Caki2 (cell line): Measurements from ENCODE around the gene PPP2R5C. TPM values are rescaled to one million over a fixed set of nuclear protein-coding genes. Genes with fewer than 3 reads are reported as not detected.
"Not testable (repeated sequence)": the region's sequence is repeated elsewhere in the genome, so short reads cannot be mapped to it uniquely, and the experiment has no call there.

ENCODE experiments used
- DNase-seq: peaks from one replicate; pipeline ENCODE4 v3.0.0-alpha.2; 2015; ENCODE audit warnings: low read depth
- in situ Hi-C: cut with HindIII; loops from 2 replicates; pipeline ENCODE4 v1.10.0; 2016; ENCODE audit warnings: low sequenced_read_pairs, low pct_unique_long_range_greater_than_20kb, mixed read lengths
- total RNA-seq: library from RNA; depleted of rRNA; stranded (reverse); fragments of >200 nt; shearing (Covaris generic); gene quantifications from 2 replicates; pipeline ENCODE4 v1.2.3, GENCODE V29; 2014; ENCODE audit warnings: low replicate concordance

PPP2R5C gene
- total RNA-seq, 1 experiment from 2014 or later, result 63.8 TPM

DNA sequence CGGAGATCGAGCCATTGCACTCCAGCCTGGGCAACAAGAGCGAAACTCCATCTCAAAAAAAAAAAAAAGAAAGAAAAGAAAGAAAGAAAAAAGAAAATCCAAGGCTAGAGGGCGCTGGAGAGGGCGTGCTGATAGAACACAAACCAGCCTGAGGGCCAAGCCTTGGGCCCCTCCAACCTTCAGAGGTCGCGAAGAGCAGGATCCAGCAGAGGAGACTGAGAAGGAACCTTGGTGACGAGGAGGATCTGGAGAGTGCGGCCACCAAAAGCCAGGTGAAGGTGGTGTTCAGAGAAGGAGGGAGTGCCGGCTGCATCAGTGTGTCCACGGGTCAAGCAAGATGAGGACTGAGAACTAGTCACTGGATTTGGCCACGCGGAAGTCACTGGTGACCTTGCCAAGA is 198.7 kb downstream of the PPP2R5C start:
- in situ Hi-C loops, result no loop called here
- DNase-seq, result peak; percentile 22

DNA sequence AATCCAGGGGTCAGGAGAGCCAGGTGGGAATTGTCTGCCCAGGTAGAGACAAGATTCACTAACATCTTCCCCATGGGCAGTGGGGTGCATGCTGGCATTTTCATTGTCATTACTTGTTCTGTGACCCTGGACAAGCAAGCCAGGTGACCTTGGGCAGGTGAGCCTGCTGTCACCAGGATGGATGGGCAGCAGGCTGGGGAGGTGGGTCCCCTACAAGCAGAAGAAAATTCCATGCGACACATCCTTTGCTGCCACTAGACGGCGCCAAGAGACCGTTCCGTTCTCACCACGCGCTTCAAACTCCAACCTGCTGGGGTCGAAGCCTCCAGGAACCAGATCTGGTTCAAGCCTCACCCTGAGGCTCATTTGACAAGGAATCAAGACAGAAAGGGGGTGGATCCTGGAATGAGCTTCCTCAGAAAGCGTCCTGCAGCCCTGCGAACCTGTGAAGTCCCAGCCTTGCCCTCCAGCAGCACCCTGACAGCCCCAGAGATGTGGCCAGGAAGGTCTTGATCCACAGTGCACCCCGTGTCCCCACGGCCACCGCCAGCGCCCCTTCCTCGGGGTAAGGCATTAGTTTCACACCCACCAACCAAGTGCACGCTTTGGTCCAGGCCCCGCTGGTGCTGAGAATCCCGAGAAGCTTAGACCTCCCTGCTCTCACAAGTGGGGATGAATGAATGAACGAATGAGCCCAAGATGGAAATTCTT is 199.7 kb downstream of the PPP2R5C start:
- peak; percentile 56 for DNase-seq
- in situ Hi-C loops, result no loop called here

- no peak for DNase-seq
- in situ Hi-C loops, result no loop called here
Measured at GRCh38 chr14:101961746-101962502, 200.4 kb downstream of the PPP2R5C start.

- DNase-seq, result peak; percentile 74
- in situ Hi-C loops, result no loop called here
Measured at GRCh38 chr14:101962503-101962874, 201.0 kb downstream of the PPP2R5C start.

DNA sequence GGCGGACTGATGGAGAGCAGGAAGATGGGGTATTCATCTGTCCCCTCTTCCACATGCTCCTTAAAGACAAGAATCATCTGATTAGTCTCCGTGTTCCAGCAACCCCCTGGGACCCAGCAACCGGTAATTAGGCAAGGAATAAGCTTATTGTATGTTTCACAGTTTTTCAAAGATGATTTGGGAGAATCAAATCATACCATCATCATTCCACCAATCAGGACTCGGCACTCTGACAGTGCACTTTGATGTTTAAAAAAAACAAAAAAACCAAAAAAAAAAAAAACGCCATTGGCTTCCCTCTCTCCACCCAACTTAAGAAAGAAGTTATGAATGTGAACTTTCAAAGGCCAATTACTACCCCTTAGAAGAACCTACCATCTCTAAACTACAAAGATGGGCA is 201.5 kb downstream of the PPP2R5C start:
- DNase-seq, result peak; percentile 12
- in situ Hi-C loops, result no loop called here

- DNase-seq, result no peak
- in situ Hi-C loops, result no loop called here
Measured at GRCh38 chr14:101963656-101964296, 202.3 kb downstream of the PPP2R5C start.

DNA sequence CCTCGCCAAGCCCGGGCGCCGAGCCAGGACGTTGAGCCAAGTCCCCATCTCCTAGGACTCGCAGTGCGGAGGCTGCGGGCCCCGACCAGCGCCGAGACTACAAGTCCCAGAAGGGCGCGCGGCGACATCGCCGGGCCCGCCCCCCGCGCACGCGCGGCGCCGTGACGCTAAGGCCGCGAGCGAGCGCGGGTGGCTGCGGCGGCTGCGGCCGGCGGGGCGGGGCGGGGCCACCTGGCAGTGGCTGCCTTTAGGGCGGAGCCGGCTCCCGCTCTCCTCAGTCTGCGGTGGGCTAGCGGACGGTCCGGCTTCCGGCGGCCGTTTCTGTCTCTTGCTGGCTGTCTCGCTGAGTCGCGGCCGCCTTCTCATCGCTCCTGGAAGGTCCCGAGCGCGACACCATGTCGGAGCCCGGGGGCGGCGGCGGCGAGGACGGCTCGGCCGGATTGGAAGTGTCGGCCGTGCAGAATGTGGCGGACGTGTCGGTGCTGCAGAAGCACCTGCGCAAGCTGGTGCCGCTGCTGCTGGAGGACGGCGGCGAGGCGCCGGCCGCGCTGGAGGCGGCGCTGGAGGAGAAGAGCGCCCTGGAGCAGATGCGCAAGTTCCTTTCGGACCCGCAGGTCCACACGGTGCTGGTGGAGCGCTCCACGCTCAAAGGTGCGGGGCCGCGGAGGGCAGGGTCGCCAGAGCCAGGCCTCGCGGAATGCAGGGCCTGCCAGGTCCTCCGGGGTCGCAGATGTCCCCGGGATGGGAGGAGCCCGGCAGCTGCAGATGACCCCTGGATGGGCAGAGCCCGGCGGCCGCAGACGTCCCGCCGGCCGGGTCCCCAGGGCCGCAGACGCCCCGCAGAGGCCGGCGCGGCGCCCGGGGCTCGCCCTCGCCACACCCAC is 203.0 kb downstream of the PPP2R5C start, which contains the start of gene DYNC1H1:
Gene DYNC1H1 (plus strand): TSS at position 277 of the 884 bp plus-strand sequence. CDS start 119 bp downstream, at position 396.
- peak; percentile 82 for DNase-seq
- in situ Hi-C loops, result no loop called here

DNA sequence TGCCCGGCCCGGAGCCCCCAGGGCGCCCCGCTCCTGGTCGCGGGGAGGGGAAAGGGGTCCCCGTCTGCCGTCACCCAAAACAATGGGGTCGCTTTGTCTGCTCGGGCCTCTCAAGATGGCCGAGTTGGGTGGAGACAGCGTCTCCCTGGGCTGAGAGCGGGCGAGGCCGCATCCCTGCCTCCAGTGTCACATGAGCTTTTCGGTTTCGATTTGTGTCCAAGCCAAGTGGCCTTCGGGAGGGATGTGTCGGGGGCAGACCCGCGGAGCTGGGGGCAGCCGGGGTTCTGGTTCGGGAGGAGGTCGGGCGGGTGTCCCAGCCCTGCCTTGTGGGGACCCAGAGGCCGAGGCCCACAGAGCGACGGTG is 203.7 kb downstream of the PPP2R5C start:
- peak; percentile 62 for DNase-seq
- in situ Hi-C loops, result no loop called here

DNA sequence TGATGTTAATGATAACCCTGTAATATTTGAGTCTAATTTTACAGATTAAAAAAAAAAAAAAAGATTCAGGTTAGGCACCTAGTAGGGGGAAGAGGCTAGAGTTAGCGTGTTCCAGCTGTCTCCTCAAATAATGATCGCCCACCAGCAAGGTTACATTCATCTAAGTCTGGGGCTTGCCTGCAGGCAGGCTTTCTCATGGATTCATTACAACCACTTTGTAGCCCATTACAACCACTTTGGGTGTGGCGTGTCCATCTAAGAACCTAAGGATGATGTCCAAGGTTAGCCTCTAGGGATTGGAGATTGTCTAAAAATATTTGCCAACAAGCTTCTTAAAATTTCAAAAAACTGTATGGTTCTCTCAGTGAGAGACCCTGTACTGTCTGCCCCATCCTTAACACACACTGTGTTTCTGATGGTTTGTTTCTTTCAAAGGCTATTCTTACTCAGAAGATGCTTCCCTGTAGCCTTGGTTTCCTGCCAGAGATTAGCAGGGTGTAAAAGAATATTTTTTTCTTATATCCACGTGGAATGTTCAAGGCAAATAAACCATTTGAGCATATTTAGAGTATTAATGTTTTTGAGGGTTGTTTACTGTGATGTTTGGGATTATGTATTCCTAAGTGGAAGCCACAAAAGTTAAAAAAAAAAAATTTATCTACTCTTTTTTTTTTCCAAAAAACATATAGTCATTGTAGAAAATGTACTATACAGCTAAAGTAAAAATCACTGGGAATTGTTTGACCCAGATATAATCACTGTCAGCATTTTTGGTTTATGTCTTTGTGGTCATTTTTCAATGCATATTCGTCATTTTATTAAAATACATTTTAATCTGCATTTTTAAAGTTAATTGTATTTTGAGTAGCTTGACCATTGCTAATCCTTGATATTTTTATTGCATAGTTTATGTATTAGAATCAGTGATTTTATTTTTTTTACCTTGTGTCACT is 204.5 kb downstream of the PPP2R5C start:
- in situ Hi-C loops, result no loop called here
- no peak for DNase-seq

DNA sequence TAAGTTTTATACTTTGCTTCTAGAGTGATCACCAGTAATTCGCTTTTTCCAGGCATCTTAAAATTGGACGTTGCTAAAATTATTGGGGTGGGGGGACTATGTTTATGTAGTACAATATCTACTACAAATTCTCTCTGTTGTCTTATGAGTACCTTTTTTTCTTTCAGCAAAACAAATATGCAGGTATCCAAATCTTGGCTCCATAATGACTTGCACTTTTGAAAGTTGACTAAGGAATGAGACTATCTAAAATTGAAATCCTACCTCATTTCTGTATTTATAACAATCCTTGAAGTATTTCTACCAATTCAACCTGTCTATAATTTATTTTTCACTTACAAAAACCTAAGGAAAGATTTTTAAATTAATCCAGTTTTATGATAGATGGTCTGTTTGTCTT is 205.2 kb downstream of the PPP2R5C start:
- peak; percentile 10 for DNase-seq
- in situ Hi-C loops, result no loop called here

- no peak for DNase-seq
- in situ Hi-C loops, result no loop called here
Measured at GRCh38 chr14:101968186-101968585, 206.7 kb downstream of the PPP2R5C start.

DNA sequence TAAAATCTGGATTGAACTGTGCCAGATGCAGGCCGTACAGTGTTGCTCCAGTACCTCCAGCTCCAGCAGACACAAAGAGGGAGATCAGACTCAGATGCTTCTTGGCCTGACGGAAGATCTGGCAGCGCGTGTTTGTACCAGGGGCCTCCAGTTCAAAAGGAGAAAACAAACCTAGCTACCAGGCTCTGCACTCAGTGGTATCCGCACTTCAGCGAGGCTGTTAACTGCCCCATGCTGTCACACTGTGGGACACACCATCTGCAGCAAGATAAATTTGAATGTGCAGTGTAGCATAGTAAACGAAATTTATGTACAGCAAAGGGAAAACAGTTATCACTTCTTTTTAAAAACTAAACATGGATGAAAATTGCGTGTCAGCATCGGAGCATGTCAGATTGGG is 208.0 kb downstream of the PPP2R5C start:
- in situ Hi-C loops, result no loop called here
- no peak for DNase-seq

GRCh38 chr14:101970830-101971400 is 209.4 kb downstream of the PPP2R5C start:
- in situ Hi-C loops, result no loop called here

GRCh38 chr14:101971458-101971857 is 209.9 kb downstream of the PPP2R5C start:
- not testable (repeated sequence) for DNase-seq

More at GRCh38 chr14:101970830-101971400, 209.4 kb downstream of the PPP2R5C start:
- DNase-seq, result no peak

DNA sequence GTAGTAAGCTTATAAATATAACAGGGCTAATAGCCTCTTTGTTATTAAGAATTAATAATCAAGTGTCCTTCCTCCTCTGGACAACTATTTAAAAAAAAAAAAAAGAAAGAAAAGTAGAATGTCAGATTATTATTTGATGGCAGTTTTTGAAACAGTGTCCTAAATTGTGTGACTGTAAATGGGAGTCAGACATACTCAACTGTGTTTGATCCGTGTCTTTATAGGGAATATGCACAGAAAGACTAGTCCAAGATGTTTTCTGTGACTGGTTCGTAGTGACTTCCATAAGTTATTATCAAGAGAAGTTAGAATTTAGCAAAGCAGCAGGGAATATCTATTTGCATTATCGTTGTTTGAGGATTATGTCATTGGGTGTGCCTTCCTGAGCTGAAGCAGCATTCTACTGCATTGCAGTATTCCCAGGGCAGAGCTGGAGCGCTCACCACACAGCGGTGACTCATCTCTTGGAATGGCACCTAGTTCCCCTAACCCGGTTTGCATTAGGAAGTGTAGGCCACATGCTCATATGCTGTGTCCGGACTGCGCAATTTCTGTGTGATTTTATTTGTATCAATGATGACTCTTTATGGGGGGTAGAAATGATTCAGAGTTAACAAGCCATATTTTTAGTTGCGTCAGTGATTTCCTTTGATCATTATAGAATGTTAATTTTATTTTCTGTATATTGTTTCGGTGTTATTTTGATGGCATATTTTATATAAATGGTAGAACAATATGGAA is 210.8 kb downstream of the PPP2R5C start:
- DNase-seq, result peak; percentile 80
- in situ Hi-C loops, result no loop called here

More at GRCh38 chr14:101971458-101971857, 209.9 kb downstream of the PPP2R5C start:
- in situ Hi-C loops, result not testable (repeated sequence)

DNA sequence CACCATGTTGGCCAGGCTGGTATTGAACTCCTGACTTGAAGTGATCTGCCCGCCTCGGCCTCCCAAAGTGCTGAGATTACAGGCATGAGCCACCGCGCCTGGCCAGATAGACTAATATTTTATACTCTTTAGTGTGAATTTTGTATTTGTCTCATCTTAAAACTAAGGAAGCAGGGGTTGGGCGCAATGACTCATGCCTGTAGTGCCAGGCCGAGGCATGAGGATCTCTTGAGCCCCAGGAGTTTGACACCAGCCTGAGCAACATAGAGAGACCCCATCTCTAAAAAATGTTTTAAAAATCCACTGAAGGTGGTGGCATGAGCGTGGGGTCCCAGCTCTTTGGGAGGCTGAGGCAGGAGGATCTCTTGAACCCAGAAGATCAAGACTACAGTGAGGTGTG is 211.8 kb downstream of the PPP2R5C start:
- in situ Hi-C loops, result no loop called here
- DNase-seq, result no peak
